Heart right ventricle (tissue), 16 donors: ENCODE measurements around the gene SPACA1. TPM values are rescaled to one million over a fixed set of nuclear protein-coding genes. Genes with fewer than 3 reads are reported as not detected.

ENCODE experiments used
- ATAC-seq, 8 donors: fragments of 200-7000 bp; cut with Tn5 transposase; one replicate each; pipeline ENCODE4 v1.9.1; 2020; ENCODE audit warnings: mild to moderate bottlenecking in 8 of 8, moderate library complexity in 8 of 8, moderate number of reproducible peaks in 1 of 8
- DNase-seq, 2 donors: peaks; one replicate each; pipeline ENCODE4 v3.0.0-alpha.2; 2020
- H3K27ac ChIP-seq, 10 donors: fragments of 200-600 bp; sonication (generic) in 2 of 10; one replicate each; pipeline versions ENCODE4 v1.5.0 to v1.8.0; 2020 to 2022; ENCODE audit warnings: mild to moderate bottlenecking in 3 of 10
- H3K27me3 ChIP-seq, 7 donors: fragments of 200-600 bp; one replicate each; pipeline ENCODE4 v1.8.0; 2021 to 2022; ENCODE audit warnings: mild to moderate bottlenecking in 2 of 7
- H3K36me3 ChIP-seq, 9 donors: fragments of 200-600 bp; sonication (generic) in 1 of 9; one replicate each; pipeline versions ENCODE4 v1.5.0 to v1.8.0; 2020 to 2022; ENCODE audit warnings: mild to moderate bottlenecking in 2 of 9
- H3K4me1 ChIP-seq, 9 donors: fragments of 200-600 bp; sonication (generic) in 1 of 9; one replicate each; pipeline versions ENCODE4 v1.5.0 to v1.8.0; 2020 to 2022; ENCODE audit warnings: mild to moderate bottlenecking in 4 of 9
- H3K4me3 ChIP-seq, 10 donors: fragments of 200-600 bp; sonication (generic) in 2 of 10; one replicate each; pipeline versions ENCODE4 v1.5.0 to v1.8.0; 2020 to 2022; ENCODE audit warnings: mild to moderate bottlenecking in 7 of 10, moderate library complexity in 2 of 10
- H3K9me3 ChIP-seq, 11 donors: fragments of 200-600 bp in 10 of 11; sonication (generic) in 2 of 11; one replicate each; pipeline versions ENCODE4 v1.5.0 to v1.8.0; 2013 to 2022; ENCODE audit warnings: mild to moderate bottlenecking in 2 of 11, control low read depth in 1 of 11, moderate library complexity in 1 of 11
- WGBS, 2 donors: extraction: QIAGEN DNeasy Blood & Tissue Kit; methylation state at CpG; one replicate each; pipeline ENCODE4 v1.1.7; 2013; ENCODE audit warnings: inconsistent platforms in 1 of 2; 5-methylcytosine and 5-hydroxymethylcytosine counted together
- intact Hi-C, 10 donors: fragments of 100-400 bp; cut with DNase I; formaldehyde crosslinking; loops; one replicate each; pipeline versions ENCODE4 v1.11.1 to v1.14.2; 2022
- polyA plus RNA-seq, 2 donors: library from polyadenylated mRNA; stranded (reverse); fragments of 200-250 nt; gene quantifications; one replicate each; pipeline ENCODE4 v1.2.3, GENCODE V29; 2013
- total RNA-seq, 10 donors: library from RNA; stranded (reverse); fragmentation: NEBNext Ultra II Directional in 3 of 10; extraction: Animal tissue kit (Norgen Biotek cat#: 25700) in 3 of 10; gene quantifications; one replicate each; pipeline versions ENCODE4 v1.2.1 to v1.2.4, GENCODE V29; 2021 to 2023
- TF ChIP-seq, protein P1 (sequence below), 9 donors: fragments of 200-600 bp; sonication (generic) in 2 of 9; IDR thresholded peaks; one replicate each; pipeline versions ENCODE4 v1.5.0 to v1.8.0; 2021 to 2022; ENCODE audit warnings: antibody characterized with exemption in 9 of 9, mild to moderate bottlenecking in 5 of 9, moderate library complexity in 1 of 9
- donor health status: Arrhythmogenic right ventricular cardiomyopathy.
- donor health status: ischemic (EF 13 %, LVEDD 7.1; RV severe dilation, severe dysfunction).
- donor health status: healthy with polysubstance abuse.
- donor health status: DM: no; HTN: yes; CAD: no.
- donor health status: DM: no; HTN: no; CAD: no.
- donor health status: ischemic (EF 25% LVEDD 6.9; RV normal size, moderate dysfunction).
- donor health status: ischemic (EF 25% LVEDD 5.7; RV mildly dilated, moderate dysfunction).
- donor health status: healthy.
- donor health status: DM: yes; HTN: yes; CAD: no.
- donor health status: Ischemic cardiomyopathy.
- donor health status: ischemic (EF 35%, LVEDD 5.7; RV mildly dilated, moderate dysfunction).
- donor health status: nonischemic (EF 11% LVEDD 7.7; RV severe dilation, severe dysfunction).
- donor health status: DM: yes; HTN: yes; CAD: no.
- donor health status: PGD.
- donor health status: ischemic (EF 29% LVEDD 5.4; RV normal size, mild dysfunction).
- donor health status: nonischemic (EF 23%, LVEDD 6.1; RV moderate dilation, normal function).

The SPACA1 gene
- total and polyA plus RNA-seq, 12 donors: not detected

DNA sequence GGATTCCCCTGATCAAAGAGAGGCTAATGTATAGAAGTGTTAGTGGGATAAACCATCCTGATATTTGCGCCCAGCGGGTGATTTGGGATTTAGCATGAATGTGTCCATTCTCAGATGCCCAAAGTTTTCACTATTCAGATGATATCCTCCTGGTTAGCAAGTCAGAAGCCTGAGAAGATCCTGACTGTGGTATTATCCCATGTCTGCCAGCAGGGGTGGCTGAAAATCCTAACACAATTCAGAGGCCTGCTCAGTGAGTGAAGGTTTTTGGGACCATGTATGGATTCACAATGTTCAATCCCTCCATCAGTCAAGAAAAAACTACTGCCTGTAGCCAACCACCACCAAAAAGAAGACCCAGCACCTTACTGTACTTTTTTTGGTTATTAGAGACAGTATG, 34.1 kb upstream of the SPACA1 start:
- Histone ChIP-seq H3K4me1 (peaks cover 0 to 3% (median 0%) of the 10 kb centered on the region in 9 donors), H3K36me3 (no peaks in the 10 kb centered on the region), H3K9me3 (no peaks in the 10 kb centered on the region), H3K27ac (no peak overlapping the region), H3K4me3 (no peak overlapping the region), H3K27me3 (no peaks in the 10 kb centered on the region)
- intact Hi-C loops: no loop called here
- TF ChIP-seq, protein P1, sequence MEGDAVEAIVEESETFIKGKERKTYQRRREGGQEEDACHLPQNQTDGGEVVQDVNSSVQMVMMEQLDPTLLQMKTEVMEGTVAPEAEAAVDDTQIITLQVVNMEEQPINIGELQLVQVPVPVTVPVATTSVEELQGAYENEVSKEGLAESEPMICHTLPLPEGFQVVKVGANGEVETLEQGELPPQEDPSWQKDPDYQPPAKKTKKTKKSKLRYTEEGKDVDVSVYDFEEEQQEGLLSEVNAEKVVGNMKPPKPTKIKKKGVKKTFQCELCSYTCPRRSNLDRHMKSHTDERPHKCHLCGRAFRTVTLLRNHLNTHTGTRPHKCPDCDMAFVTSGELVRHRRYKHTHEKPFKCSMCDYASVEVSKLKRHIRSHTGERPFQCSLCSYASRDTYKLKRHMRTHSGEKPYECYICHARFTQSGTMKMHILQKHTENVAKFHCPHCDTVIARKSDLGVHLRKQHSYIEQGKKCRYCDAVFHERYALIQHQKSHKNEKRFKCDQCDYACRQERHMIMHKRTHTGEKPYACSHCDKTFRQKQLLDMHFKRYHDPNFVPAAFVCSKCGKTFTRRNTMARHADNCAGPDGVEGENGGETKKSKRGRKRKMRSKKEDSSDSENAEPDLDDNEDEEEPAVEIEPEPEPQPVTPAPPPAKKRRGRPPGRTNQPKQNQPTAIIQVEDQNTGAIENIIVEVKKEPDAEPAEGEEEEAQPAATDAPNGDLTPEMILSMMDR (IDR thresholded peaks at IDR 0.05): no peak
- DNase-seq (no peak), ATAC-seq (no peak)
- WGBS, 2 donors: 66 to 95% methylated on average over 2 of the region's 2 CpGs

DNA sequence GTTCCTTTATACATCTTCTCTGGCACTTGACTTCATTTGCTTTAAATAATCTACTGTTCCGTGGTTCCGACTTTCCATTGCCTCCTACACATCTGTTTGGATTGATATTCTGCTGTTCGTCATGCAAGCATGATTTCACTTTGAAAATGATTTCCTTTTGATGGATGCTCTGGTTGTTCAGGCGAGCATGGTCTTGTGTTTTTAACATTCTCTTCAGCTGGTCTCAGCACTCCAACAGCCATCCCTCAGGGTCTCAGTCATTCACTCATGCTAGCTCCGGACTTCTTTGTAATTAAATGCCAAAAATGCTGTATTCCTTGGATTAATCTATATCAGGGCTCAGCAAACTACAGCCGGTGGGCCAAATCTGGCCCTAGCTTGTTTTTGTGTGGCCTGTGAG, 27.2 kb upstream of the SPACA1 start:
- no peak for ATAC-seq
- Histone ChIP-seq H3K27me3 (no peaks in the 10 kb centered on the region), H3K9me3 (no peaks in the 10 kb centered on the region), H3K27ac (no peak overlapping the region), H3K36me3 (no peaks in the 10 kb centered on the region), H3K4me3 (no peak overlapping the region), H3K4me1 (no peaks in the 10 kb centered on the region)
- 61 to 69% methylated on average over 6 of the region's 6 CpGs for WGBS, 2 donors
- TF ChIP-seq, protein P1 (IDR thresholded peaks at IDR 0.05): no peak
- DNase-seq: no peak
- intact Hi-C loops: no loop called here

DNA sequence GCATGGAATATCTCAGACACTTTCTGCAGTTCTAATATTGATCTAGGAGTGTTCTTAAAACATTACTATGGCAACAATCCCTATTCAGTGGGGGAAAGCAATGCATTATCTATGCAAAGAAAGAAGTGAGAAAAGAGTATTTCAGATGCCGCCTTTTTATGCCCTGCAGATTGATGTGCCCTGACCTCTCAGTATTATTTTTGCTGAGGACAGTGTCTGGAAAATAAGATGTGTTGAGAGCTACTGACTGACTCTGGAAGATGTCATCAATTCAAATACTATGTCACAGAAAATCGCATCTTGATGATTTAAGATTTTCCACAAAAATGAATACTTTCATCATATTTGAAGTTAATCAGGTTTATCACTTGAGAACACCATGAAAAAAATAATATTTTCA, 22.9 kb upstream of the SPACA1 start:
- 74 to 76% methylated on average over 2 of the region's 2 CpGs for WGBS, 2 donors
- ATAC-seq: no peak
- intact Hi-C loops: no loop called here
- Histone ChIP-seq H3K4me3 (no peak overlapping the region), H3K36me3 (no peaks in the 10 kb centered on the region), H3K27me3 (no peaks in the 10 kb centered on the region), H3K4me1 (no peaks in the 10 kb centered on the region), H3K9me3 (peaks cover 0 to 24% (median 13%) of the 10 kb centered on the region in 11 donors), H3K27ac (no peak overlapping the region)
- DNase-seq: no peak
- TF ChIP-seq, protein P1 (IDR thresholded peaks at IDR 0.05): no peak

DNA sequence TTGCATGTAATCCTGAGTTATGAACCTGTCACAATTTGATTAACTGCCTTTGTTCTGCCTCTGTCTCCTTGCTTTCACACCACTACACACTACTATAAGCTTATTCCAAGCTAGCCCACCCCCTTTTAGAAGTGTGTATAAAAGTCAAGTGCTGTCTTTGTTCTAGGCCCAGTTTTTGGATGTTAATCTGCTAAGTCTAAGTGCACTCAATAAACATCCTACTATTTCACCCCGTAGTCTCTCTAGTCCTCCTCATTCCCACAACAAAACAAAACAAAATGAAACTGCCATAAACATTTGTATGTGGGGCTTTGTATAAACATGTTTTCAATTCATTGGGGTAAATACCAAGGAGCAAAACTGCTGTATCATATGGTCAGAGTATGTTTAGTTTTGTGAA, 16.1 kb upstream of the SPACA1 start:
- DNase-seq (no peak), ATAC-seq (no peak)
- no peaks in the 10 kb centered on the region for H3K4me1 ChIP-seq
- TF ChIP-seq, protein P1 (IDR thresholded peaks at IDR 0.05): no peak
- H3K9me3 ChIP-seq: peaks cover 0 to 58% (median 41%) of the 10 kb centered on the region in 11 donors
- no peaks in the 10 kb centered on the region for H3K27me3 ChIP-seq
- no peak overlapping the region for H3K27ac ChIP-seq
- no peak overlapping the region for H3K4me3 ChIP-seq
- intact Hi-C loops: no loop called here
- WGBS, 2 donors: 74 to 77% methylated on average over 1 of the region's 1 CpG
- H3K36me3 ChIP-seq: no peaks in the 10 kb centered on the region
